T-helper 2 cell (primary cell): ENCODE results near the gene HS3ST4.

Experiments used
- DNase-seq, 5 experiments: peaks; one replicate each; pipeline versions ENCODE4 v3.0.0 to v3.0.0-alpha.2; 2012 to 2022

The HS3ST4 gene

DNA sequence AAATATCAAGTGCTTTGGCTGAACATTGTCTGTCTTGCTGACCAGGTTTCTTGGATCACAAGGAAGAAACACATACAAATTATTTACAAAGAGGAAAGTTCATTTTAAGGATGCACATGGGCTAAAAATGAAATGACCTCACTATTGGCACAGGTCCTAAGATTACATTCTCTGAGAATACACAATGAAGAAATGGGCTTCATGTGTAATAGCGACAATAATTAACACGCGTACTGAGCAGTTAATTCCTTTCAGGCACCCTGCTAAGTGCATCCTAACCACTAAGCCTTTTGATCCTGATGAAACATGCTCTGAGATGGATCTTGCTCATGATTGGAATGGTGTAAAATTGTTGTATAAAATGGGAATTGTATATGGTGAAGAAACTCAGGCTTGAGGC is 429.0 kb downstream of the HS3ST4 start:
- DNase-seq, result no peak

DNA sequence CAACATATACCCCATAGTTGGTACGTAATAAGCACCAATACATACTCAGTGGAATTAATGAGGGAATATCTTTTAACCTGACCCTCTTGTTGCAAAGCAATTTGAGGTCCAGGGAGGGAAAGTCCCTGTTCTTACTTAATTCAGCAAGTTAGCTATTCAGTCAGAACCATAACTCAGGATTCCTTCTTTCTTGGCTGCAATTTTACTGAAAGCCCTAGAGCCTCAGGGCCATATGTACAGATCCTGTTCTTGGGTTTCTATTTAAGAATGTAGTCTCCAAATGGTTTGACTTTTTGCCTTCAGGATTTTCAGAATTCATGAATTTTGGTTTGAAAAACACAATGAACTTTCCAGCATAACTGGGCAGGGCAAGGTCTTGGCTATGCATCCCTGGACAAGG is 436.5 kb downstream of the HS3ST4 start:
- no peak for DNase-seq

DNA sequence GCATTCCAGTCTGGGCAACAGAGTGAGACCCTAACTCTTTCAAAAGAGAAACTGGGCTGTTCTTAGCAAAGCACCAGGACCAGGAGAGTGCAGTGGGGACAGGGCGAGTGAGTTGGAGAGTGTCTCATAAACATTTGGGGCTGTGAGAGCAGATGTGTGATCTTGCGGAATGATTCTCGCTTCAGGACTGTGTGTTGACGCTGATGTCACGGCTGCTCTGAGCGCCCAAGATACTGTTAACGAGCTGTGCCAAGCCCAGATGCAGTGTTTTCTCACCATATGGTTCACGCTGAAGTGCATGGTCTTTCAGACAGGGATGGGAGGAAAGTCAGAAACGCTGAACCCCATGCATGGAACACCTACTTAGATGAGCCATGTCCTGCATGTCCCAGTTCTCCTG is 438.2 kb downstream of the HS3ST4 start:
- DNase-seq, result no peak

DNA sequence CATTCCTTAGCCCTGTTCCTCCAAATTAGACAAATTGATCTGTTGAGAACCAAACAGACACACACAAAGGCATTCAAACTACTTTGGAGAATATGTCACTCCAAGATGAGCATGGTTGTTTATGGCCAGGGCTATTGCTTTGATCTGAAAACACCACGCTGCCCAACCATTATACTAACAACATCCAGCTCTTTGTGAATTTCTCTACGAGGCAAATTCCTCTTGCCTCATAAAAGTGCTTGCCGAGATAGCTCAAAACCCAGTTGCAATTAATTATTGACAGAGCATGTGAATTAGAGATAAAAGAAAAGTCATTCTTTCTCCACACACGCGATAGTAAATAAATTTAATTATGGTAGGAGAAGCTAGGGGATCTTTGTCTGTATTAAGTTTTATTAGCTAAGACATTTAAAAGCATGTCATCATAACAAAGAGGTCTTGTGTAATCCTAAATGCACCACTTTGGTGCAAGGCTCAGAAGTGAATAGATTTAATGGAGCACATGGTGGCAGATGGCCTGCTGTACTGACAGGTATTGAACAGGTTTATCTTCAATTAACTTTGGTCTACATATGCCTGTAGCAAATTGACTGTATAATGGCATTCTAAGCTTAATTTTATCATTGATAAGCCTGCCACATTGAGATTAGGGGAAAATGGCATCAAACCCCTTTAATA is 441.8 kb downstream of the HS3ST4 start:
- DNase-seq, result no peak

DNA sequence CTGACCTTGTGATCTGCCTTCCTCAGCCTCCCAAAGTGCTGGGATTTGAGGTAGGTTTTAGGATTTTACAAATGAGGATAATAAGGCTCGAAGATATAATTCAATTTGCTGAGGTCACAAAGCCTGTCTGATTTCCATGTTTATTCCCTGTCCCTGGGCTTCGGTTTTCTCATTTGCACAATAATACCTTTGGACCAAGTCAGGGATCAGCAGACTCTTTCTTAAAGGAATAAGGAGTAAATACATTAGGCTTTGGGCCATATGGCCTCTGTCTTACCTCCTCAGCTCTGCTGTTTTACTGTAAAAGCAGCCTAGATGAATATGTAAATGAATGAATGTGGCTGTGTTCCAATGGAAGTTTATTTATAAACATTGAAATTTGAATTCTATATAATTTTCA is 442.8 kb downstream of the HS3ST4 start:
- DNase-seq, result no peak

DNA sequence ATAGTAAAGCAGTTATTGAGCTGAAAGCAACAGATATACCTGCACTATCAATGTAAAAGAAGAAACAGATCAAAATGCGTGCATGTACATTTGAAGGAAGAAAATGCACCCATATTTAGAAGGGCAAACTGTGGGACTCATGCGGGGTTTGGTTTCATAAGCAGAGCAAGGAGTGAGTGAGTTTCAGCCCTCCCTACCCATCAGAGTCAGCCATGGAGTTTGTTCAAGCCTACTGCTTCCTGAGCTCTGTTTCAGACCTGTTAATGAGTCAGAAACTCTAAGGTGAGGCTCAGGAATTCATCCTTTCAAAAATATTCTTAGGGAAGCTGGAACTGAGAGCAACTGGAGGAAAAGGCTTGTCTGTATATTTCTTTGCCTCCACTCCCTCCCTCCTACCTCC is 446.2 kb downstream of the HS3ST4 start:
- no peak for DNase-seq

DNA sequence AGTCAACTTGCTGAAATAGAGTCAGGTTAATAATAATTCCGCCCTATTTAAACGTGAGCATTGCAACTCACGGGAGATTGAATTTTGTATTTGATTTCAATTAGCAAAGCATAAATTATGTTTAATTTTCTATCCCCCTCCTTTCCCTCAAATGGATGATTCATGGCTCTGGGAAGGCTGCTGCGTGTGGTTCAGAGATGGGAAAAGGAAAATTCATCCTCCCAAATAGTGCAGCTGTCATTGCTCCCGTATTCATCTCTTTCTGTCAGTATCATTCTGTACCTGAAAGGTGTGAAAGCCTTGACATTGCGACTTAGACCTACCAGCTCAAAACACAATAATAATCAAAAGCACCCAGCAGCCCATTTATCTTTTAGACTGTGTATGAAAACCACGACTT is 447.3 kb downstream of the HS3ST4 start:
- DNase-seq, result no peak

DNA sequence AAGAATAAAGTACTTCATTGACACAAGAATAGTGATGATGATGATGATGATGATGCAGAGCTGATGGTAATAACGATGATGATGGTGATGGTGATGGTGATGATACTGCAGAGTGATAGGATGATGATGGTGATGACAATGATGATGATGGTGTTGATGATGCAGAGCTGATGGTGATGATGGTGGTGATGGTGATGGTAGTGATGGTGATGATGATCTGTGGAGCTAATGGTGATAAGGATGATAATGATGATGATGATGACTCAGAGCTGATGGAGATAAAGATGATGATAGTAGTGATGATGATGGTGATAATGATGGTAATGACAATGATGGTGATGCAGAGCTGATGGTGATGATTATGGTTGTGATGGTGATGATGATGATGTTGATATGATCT is 448.1 kb downstream of the HS3ST4 start:
- no peak for DNase-seq

DNA sequence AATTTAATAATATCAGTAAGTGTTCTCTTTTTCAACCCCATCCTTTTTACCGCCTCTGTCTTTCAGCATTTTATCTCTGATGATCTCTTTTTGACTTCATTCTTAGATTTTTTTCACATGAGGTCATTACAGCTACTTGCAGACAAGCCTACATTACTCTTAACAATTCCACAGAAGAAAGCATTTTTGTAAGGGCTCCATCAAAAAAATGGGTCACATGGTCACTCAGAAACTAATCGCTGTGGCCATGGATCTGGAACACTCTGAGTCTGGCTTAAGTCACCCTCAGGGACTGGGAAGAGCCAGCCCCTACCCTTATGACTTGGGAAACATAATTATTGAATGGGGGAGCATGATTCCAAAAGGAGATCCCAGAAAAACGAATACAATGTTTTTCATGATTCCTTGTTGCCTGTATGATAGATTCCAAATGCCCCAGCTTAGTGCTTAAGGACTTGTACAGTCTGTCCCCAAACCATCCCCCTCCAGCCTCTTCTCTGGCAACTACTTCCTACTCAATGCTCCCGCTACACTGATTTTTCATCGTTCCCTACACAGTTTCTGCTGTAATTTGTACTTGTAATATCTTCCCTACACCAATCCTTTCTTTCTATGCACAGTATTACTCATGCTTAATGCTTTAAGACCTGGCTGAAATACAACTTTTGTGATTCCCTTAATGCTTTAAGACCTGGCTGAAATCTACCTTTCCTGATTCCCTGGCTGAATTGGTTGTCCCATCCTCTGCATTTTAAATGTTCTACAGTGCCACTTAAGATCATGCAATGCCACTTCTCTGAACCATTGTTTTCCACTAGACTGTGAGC is 457.8 kb downstream of the HS3ST4 start:
- DNase-seq, result no peak

DNA sequence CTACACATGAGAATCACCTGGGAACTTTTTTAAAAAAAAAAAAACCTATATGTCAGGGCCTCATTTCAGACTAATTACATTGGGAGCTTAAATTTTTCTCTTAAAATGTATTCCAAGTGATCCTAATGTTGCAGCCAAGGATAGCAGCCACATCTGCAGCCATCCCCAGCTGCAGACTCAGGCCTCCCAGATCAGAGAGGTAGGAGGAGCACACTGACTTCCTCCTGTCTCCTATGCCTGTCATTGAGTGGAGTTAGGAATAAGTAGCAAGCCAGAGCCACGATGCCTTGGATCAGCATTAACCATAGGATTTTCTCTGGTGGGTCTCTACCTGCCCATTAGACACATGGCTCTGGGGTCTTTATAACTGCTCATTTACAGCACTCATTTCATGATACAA is 463.5 kb downstream of the HS3ST4 start:
- no peak for DNase-seq

DNA sequence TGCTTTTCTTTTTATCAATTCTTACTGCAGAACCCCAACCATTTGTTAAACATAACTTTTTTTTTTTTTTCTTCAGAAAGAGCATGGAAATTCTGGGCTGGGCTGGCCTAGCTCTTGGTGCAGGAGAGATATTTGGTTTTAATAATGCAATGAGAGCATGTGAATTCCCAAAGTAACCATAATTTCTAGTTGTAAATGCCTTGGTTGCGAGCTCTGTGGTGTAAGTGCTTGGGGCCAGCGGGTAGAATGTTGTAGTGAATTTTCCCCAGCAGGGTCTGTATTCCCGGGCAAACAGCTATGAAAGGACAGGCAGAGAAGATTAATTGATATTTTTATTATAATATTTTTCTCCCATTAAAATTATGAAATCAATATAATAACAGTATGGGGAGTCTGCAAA is 465.6 kb downstream of the HS3ST4 start:
- no peak for DNase-seq

DNA sequence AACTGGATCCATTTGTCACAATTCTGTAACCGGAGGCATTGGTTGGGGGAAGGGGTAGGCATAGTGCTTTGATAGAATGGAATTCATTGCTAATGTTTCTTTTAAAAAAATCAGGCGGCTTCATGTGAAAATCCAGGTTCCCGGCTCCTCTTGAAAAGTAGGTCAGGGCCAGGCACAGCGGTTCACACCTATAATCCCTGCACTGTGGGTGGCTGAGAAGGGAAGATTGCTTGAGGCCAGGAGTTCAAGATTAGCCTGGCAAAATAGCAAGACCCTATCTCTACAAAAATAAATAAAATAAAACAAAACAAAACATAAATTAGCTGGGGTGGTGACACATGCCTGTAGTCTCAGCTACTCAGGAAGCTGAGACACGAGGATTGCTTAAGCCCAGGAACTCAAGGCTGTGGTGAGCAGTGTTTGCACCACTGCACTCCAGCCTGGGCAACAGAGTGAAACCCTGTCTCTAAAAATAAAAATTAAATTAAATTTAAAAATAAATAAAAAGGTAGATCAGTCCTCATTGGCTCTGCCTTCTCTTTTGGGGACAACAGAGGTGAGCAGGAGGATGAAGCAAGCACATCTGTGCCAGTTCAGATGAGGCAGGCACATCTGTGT is 466.5 kb downstream of the HS3ST4 start:
- no peak for DNase-seq

DNA sequence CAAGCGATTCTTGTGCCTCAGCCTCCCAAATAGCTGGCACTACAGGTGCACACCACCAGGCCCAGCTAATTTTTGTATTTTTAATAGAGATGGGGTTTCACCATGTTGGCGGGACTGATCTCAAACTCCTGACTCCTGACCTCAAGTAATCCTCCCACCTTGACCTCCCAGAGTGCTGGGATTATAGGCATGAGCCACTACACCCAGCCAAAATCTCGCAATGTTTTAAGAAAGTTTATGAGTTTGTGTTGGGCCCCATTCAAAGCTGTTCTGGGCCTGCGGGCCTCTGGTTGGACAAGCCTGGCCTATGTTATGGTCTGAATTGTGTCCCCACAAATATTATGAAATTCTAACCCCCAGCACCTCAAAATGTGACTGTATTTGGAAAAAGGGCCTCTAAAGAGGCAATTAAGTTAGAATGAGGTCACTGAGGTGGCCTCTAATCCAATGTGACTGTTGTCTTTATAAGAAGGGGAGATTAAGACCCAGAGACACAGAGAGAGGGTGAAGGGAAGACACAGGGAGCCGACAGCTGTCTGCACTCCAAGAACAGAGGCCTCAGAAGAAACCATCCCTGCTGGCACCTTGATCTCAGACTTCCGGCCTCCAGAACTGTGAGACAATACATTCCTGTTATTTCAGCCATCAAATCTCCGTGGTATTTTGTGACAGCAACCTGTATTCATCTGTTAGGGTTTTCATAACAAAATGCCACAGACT is 469.9 kb downstream of the HS3ST4 start:
- DNase-seq, result no peak

DNA sequence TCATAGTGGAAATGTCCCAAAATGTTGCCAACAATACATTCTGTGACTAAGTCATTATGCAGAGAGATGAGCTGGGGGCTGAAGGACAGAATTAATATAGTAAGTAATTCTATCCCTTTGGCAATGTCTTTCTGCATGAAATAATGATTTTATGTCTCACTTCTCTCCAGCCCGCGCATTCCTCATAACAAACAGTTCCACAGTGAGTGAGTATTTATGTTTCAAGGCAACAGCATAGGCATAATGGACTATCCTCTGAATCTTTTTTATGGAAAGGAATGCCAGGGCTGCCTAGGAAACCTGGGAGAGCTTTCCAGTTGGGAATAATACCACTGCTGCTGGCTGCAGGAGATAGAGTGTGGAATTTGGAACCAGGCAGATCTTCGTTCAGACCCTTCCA is 477.7 kb downstream of the HS3ST4 start:
- DNase-seq, result no peak

DNA sequence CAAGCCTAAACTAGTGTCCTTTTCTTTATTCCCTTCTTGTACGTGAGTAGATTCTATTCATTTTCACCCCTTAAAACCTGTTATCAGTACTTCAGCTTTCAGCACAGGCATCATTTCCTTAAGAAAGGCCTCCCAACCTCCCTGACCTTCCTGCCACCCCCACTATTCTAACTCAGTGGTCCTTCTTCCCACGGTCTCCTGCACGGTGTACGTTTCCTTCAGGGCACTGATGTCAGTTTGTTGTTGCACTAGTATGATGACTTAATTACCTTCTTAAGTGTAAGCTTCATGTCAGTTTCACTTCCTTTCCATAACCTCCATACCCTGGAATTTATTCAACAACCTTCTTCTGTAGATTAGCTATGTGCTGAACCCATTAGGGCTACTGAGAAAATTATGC is 484.2 kb downstream of the HS3ST4 start:
- DNase-seq, result no peak

DNA sequence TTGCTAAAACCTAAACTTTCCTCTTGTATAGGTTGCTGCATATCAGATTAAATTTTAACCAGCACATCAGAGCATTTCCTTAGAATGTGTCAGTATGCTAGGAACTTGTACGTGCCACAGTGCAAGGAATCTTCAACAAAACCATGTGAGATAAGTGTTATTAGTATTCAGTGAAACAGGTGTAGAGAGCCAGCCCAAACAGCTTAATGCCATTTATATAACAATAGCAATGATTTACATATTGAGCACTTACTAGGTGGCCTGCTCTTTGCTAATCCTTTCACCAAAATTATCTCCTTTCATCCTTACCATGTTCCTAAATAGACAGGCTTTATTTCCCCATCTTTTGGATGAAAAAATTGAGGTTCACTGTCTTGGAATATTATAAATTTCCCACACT is 485.7 kb downstream of the HS3ST4 start:
- DNase-seq, result no peak

DNA sequence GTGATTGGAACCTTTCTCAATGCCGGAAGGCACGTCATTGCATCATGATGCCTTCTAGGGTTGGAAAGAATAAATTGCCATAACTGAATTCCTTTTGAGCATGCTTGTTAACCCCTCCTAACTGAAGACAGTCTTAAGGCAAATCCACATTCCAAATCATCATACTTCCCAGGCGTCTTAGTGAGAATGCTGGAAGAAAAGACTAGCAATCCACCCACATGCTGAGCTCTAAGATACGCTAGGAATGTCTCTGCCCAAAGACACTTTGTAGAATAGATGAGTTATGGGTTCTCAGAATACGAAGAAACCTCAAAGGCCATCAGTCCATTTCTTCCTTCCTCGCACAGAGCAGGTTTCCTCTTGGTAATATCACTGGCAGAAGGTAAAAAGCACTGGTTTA is 486.5 kb downstream of the HS3ST4 start:
- no peak for DNase-seq

DNA sequence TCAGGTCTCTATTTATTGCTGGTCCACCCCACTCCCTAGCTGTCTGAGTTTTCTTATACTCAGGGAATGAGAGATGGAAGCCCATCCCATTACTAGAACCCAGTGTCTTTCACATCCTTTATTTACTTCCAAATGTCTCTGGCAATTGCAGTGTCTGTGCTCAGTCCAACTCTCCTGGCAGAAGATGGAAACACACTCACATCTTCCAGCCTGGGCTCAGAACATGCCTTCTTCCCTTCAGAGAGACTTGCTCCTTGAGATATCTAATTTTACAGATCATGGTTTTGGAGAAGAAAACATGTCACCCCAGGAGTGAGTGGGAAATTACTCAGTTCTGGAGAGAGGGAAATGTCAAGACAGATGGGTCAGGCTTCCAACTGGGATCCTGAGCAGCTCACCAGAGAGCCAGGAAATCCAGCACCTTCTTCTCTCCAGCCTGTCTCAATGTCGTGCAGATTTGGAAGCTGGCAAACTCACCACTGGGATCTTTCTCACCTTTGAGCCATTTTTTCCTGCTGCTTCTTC is 494.4 kb downstream of the HS3ST4 start:
- no peak for DNase-seq
